Transverse colon (tissue), 4 donors: ENCODE measurements around the gene LRRFIP2.

Experiments
- EP300 ChIP-seq: sonication (generic); formaldehyde crosslinking; IDR thresholded peaks from one replicate; pipeline ENCODE4 v1.6.1; 2017; ENCODE audit warnings: antibody characterized with exemption, low read depth
- POLR2A ChIP-seq: fragments of 450-650 bp; IDR thresholded peaks from one replicate; pipeline ENCODE4 v1.6.1; 2016; ENCODE audit warnings: antibody characterized with exemption, mild to moderate bottlenecking, moderate library complexity
- POLR2AphosphoS5 ChIP-seq, 3 donors: sonication (generic); formaldehyde crosslinking; IDR thresholded peaks; one replicate each; pipeline ENCODE4 v1.6.1; 2016; ENCODE audit warnings: antibody characterized with exemption in 3 of 3
- TF ChIP-seq, protein P1 (sequence below), 5 experiments: fragments of 200-600 bp in 3 of 5; fragments of 450-650 bp in 2 of 5; sonication (generic) in 3 of 5; IDR thresholded peaks; 1 replicate in 2 of 5; 2 replicates in 3 of 5; pipeline ENCODE4 v1.5.1; 2016 to 2017; ENCODE audit warnings: antibody characterized with exemption in 5 of 5, inconsistent platforms in 3 of 5, mild to moderate bottlenecking in 2 of 5, moderate library complexity in 1 of 5

DNA sequence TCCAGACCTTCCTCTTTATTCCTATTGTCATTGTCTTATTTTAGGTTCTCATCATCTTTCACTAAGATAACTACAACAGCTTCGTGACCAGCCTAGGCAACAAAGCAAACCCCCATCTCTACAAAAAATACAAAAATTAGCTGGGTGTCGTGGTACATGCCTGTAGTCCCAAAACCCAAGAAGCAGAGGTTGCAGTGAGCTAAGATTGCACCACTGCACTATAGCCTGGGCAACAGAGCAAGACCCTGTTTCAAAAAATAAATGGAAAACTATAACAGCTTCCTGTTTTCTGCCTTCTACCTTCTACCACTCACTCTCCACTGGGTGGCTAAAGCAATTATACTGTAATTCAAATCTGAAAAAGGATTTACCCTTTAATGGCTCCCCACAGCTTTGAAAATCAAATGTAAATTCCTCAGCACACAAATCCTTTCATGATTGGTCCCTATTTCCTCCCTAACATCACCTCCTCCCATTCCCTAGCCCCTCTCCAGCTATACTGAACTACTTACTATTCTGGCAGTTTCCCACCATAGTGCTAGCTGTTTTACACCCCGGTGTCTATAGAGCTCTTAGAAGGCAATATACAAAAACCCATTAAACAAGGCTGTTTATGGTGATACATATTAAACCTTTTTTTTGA lies 33.4 kb downstream of the LRRFIP2 start:
- TF ChIP-seq POLR2AphosphoS5 (IDR thresholded peaks at IDR 0.05) = no peak
- TF ChIP-seq, protein P1, sequence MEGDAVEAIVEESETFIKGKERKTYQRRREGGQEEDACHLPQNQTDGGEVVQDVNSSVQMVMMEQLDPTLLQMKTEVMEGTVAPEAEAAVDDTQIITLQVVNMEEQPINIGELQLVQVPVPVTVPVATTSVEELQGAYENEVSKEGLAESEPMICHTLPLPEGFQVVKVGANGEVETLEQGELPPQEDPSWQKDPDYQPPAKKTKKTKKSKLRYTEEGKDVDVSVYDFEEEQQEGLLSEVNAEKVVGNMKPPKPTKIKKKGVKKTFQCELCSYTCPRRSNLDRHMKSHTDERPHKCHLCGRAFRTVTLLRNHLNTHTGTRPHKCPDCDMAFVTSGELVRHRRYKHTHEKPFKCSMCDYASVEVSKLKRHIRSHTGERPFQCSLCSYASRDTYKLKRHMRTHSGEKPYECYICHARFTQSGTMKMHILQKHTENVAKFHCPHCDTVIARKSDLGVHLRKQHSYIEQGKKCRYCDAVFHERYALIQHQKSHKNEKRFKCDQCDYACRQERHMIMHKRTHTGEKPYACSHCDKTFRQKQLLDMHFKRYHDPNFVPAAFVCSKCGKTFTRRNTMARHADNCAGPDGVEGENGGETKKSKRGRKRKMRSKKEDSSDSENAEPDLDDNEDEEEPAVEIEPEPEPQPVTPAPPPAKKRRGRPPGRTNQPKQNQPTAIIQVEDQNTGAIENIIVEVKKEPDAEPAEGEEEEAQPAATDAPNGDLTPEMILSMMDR (IDR thresholded peaks at IDR 0.05) = no peak
- no peak for TF ChIP-seq POLR2A
- TF ChIP-seq EP300 = no peak
